HG03175 (cell line): Measurements from ENCODE around the gene SDCCAG8.
A peak's percentile ranks its signal among the peaks of the same experiment; 100 is the strongest.

ENCODE experiments used
- ATAC-seq: cut with Tn5 transposase; IDR thresholded peaks from one replicate; pipeline ENCODE4 v1.9.1; 2021; ENCODE audit warnings: mild to moderate bottlenecking, moderate library complexity; ENCODE audit not compliant: unreplicated experiment

The SDCCAG8 gene

GRCh38 chr1:243449373-243449772 lies 193.5 kb downstream of the SDCCAG8 start:
- no peak for ATAC-seq

GRCh38 chr1:243452092-243452491 lies 196.3 kb downstream of the SDCCAG8 start:
- no peak for ATAC-seq

GRCh38 chr1:243454328-243454997 lies 198.6 kb downstream of the SDCCAG8 start:
- no peak for ATAC-seq

GRCh38 chr1:243455760-243456651 lies 200.2 kb downstream of the SDCCAG8 start:
- ATAC-seq = no peak

- ATAC-seq = no peak
These were observed 201.6 kb downstream of the SDCCAG8 start for GRCh38 chr1:243457363-243457982.

- ATAC-seq = no peak
These were observed 203.2 kb downstream of the SDCCAG8 start for GRCh38 chr1:243459059-243459458.

- ATAC-seq = no peak
These were observed 205.9 kb downstream of the SDCCAG8 start for GRCh38 chr1:243461700-243462099.

- ATAC-seq = no peak
These were observed 207.3 kb downstream of the SDCCAG8 start for GRCh38 chr1:243462929-243463697.

GRCh38 chr1:243465081-243465480 lies 209.2 kb downstream of the SDCCAG8 start:
- no peak for ATAC-seq

GRCh38 chr1:243465738-243466137 lies 209.9 kb downstream of the SDCCAG8 start:
- no peak for ATAC-seq

GRCh38 chr1:243469497-243469896 lies 213.7 kb downstream of the SDCCAG8 start:
- no peak for ATAC-seq

- ATAC-seq = no peak
These were observed 214.7 kb downstream of the SDCCAG8 start for GRCh38 chr1:243470502-243470901.

GRCh38 chr1:243471026-243471685 lies 215.3 kb downstream of the SDCCAG8 start:
- no peak for ATAC-seq

GRCh38 chr1:243471754-243472745 lies 216.2 kb downstream of the SDCCAG8 start:
- peak; percentile 88 for ATAC-seq

- no peak for ATAC-seq
These were observed 217.6 kb downstream of the SDCCAG8 start for GRCh38 chr1:243473227-243474135.

- no peak for ATAC-seq
These were observed 218.5 kb downstream of the SDCCAG8 start for GRCh38 chr1:243474136-243474881.

- no peak for ATAC-seq
These were observed 219.1 kb downstream of the SDCCAG8 start for GRCh38 chr1:243474906-243475305.
